Measurements from ENCODE around the gene DCDC2B.
A peak's percentile ranks its signal among the peaks of the same experiment; 100 is the strongest.

DCDC2B gene

GRCh38 chr1:32197074-32197473 is 11.8 kb upstream of the DCDC2B start:
- DNase-seq, result no peak

DNA sequence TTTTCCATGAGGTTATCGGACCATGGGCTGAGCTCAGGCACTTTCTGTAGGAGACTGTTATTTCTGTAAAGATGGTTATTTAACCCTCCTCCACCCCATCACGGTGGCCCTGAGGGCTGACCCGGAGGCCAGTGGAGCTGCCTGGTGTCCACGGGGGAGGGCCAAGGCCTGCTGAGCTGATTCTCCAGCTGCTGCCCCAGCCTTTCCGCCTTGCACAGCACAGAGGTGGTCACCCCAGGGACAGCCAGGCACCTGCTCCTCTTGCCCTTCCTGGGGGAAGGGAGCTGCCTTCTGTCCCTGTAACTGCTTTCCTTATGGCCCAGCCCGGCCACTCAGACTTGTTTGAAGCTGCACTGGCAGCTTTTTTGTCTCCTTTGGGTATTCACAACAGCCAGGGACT is 11.1 kb upstream of the DCDC2B start:
- no peak for DNase-seq

DNA sequence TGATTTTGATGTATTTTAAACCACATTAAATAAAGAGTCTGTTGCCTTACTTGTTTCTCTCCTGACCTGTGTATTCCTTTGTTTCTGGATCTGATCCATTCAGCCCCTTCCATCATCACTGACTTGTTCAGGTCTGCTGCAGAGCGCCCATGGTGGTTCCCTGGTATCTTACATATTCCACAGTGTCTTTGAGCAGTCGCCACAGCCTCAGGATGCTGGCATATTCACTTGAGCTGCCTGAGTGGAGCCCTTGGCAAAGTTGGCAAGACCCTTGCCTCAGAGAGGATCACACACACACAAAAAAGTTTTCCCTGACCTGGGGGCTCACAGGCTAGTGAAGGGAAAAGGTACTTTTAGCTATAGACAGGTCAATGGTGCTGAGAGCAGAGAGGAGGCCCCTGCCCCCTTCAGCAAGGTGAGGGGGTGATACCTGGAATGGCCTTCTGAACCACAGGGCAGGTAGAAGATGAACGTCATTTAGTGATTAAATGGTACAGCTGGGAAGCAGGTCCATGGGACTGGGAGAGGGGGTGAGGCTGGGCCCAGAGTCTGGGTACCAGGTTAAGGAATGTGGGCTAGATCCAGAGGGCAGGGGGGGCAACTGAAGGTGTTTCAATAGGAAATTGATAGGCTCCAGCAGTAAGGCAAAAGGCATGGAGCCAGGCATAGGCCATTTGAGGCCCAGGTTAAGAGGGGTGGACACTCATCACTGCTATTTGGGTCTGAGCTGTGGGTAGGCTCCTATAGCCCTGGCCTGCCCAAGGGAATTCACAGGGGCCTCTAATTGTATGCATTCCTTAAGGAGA is 10.4 kb upstream of the DCDC2B start:
- DNase-seq, result no peak

GRCh38 chr1:32199043-32199716 is 9.7 kb upstream of the DCDC2B start:
- no peak for DNase-seq

GRCh38 chr1:32199717-32200072 is 9.2 kb upstream of the DCDC2B start:
- peak; percentile 45 for DNase-seq

DNA sequence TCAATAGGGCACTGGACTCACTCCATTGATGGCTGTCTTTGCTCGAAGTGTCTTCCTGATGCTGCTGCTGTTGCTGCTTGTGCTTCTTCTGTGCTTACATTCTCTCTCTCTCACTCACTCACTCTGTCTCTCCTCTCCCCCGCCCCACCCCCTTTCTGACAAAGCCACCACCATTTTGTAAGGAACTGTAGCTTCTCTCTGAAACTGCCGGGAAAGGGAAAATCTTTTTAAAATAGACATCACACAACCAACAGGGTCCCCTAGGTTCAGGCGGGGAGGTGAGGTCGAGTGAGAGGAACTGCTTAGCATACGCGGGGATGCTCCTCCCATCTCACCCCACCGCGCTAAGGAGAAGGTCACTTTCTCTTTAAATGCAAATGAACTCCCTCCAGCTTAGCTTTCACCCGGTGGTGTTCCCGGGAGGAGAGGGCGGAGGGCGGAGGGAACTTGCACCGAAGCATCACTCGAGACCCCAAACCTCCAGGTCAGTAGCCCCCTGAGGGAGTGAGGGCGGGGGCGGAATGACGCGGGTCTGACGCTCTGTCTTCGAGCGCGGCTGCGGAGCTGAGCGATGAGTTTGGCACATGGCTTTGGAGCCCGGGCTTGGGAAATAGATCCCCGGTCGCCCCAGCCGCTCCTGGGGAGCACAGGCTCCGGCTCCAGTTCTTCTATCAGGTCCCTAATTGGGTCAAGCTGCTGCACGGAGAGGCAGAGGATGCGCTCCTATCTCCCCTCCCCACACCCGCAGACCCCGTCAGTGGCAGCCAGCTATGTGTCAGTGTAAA is 8.5 kb upstream of the DCDC2B start, which contains the start of gene CCDC28B:
CCDC28B (plus strand) TSS at position 370 of the 785 bp plus-strand sequence. CDS start 1,341 bp downstream, outside the sequence.
- no peak for DNase-seq

DNA sequence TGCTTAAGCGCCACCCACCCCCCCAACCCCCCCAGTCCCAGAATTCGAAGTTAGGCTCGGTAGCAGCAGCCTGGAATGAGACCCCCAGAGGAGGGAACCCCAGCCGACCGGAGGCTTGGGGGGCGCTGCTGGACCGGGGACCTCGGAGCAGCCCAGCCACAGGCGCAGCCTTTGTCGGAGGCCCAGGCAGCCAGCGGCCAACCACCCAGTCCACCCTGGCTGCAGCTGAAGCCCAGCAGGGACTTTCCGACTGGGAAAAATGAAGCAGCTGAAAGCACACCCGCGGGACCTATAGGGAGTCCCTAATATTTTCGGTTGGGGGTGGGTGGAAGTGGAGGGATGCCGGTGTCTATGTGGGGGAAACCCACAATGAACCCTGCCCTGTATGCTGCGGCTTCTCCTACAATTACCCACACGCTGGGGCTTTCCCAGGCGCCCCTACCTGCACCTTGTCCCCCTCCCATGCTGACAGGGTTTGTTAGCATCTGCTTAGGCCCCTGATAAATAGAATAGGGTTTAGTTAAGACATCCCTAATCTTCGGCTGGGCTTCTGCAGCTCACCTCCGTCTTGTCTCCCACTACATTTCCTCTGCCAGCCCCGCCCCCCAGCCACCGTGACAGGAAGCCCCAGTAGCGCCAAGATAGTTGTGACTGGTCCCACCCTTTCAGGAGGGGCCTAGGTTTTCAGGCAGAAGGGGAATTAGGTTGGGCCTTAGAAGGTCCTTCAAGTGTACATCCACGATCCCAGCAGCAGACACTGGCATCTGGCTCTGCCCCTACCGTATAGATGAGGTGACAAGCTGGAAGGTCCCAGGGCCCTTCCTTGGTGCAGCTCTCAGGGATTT is 7.7 kb upstream of the DCDC2B start:
- DNase-seq, result no peak

GRCh38 chr1:32204943-32205361 is 3.9 kb upstream of the DCDC2B start:
- DNase-seq, result no peak

GRCh38 chr1:32205401-32206370 is 3.2 kb upstream of the DCDC2B start, which contains the start of gene IQCC:
IQCC (plus strand) TSS chr1:32205671; CDS start chr1:32205682, 11 bp downstream.
- peak; percentile 88 for DNase-seq

DNA sequence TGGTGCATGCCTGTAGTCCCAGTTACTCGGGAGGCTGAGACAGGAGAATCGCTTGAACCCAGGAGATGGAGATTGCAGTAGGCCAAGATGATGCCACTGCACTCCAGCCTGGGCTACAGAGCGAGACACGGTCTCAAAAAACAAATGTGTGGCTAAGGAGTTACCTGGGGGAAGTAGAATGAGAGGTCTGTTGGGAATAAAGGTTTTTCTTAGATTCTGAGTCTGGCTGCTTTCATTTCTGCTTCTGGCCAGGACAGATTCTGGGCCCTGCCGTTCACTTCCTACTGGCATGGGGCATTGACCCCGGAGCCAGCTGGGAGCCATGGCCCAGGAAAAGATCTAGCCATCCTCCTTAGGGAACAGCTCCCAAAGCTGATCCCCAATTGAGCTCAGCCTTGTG is 420 bp upstream of the DCDC2B start:
- DNase-seq, result no peak

- peak; percentile 15 for DNase-seq
These were observed 7.0 kb downstream of the DCDC2B start for GRCh38 chr1:32215629-32216480.

GRCh38 chr1:32216566-32216965 is 7.7 kb downstream of the DCDC2B start:
- no peak for DNase-seq

- DNase-seq, result no peak
These were observed 10.1 kb downstream of the DCDC2B start for GRCh38 chr1:32219022-32219421.

- DNase-seq, result no peak
These were observed 12.1 kb downstream of the DCDC2B start for GRCh38 chr1:32220746-32221580.

DNA sequence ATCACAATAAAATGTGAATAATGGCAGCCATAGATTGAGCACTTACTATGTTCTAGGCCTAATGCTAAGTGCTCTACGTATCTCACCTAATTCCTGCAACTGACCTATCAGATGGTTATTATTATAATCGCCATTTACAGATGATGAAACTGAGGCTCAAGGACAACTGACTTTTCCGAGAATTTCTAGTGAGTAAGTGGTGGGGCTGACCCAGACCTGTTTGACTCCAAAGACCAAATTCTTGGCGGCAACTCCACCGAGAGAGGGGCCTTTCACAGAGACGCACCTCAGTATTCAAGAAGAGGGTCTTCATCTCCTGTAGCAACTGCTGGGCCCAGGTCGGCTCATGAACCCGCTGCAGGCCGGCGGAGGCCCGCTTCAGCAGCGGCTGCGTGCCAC is 12.7 kb downstream of the DCDC2B start:
- DNase-seq, result no peak

DNA sequence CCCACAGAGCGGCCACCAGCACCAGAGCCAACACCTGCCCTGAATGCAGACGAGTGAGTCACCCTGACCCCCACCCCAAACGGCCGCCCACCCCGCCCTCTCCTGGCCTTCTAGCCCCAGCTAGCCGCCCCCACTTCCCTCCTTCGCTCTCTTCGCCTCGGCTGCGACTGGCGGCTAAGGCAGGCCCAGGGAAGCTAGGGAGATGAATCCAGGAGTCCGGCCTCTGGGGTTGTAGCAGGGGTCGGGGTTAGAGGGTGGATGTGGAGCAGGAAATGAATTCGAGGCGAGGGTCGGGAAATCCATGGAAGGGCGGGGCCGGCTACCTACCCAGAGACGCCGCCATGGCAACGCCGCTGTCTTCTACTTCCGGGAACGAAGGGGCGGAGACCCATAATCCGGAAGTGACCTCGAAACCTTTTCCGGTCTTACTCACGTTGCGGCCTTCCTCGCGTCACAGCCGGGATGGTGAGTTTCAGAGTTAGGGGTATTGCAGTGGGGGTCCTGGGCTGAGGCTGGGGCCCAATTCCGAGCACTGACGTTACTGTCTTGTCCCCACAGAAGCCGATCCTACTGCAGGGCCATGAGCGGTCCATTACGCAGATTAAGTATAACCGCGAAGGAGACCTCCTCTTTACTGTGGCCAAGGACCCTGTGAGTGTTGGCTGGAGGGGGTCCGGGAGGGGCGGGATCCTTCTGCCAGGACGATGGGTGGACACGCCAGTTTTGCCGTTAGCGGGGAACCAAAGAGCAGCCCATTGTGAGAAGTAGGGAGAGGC is 13.3 kb downstream of the DCDC2B start, which contains the start of the genes EIF3I and TMEM234:
EIF3I (plus strand) TSS at position 428 of the 776 bp plus-strand sequence; CDS start at position 463, 35 bp downstream.
TMEM234 (minus strand) TSS at position 374 of the 776 bp plus-strand sequence; CDS start at position 343, 31 bp downstream.
- peak; percentile 74 for DNase-seq

DNA sequence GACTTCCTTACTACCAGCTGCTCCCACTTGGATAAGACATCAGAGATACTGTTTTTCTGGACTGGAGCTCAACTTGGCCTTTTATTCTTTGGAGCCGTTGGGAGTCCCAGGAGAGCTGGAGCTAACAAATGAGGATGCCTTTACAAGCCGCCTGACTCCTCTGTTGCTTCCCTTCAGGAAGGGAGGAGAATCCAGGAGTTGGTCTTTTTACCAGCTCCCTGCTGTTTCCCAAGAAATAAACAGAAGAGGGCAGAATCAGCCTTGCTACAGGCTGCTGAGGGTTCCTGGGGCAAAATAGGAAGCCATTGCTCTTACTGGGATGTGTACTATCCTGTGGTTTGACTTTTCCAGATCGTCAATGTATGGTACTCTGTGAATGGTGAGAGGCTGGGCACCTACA is 14.8 kb downstream of the DCDC2B start:
- no peak for DNase-seq

DNA sequence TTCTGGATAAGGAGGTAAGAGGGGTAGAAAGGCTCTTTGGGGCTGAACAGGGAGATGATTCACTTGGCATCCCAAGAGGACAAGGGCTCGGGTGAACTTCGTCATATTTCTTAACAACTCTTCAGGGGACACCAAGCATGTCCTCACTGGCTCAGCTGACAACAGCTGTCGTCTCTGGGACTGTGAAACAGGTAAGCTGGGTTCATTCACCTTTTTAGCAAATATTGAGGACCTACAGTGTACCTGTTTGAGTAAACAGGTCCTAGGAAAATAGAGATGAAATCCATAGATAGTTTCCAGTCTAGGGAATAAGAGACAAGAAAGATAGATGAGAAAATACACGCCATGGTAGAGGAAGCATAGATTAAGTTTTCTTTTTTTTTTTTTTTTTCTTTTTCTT is 15.4 kb downstream of the DCDC2B start:
- DNase-seq, result no peak

Data from NCI-H2081 treated with DMSO at 0.1 percent for 48 hours (cell line).